Fibroblast of skin of left quadriceps (primary cell): ENCODE data around the gene KLHDC7A.

Experiments
- DNase-seq, 2 experiments: peaks; one replicate each; pipeline ENCODE4 v3.0.0-alpha.2; 2013; ENCODE audit warnings: low read depth in 2 of 2

Gene KLHDC7A

DNA sequence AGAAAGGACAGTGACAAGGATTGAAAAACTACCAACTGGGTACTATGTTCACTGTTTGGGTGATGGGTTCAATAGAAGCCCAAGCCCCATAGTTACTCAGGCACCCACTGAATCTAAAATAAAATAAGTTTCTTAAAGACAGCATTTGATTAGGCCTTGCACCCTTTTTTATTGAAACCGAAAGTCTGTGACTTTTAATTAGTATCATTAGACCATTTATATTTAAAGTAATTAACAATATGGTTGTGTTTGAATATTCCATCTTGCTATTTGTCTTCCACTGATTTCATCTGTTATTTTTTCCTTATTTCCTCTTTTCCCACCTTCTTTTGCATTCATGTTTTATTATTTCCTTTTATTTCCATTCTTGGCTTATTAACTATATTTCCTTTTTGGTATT lies 27.4 kb downstream of the KLHDC7A start:
- no peak for DNase-seq

- DNase-seq = no peak
These were observed 30.6 kb downstream of the KLHDC7A start for GRCh38 chr1:18511149-18511873.

GRCh38 chr1:18511874-18512150 lies 31.1 kb downstream of the KLHDC7A start:
- no peak for DNase-seq

- DNase-seq = no peak
These were observed 32.2 kb downstream of the KLHDC7A start for GRCh38 chr1:18512883-18513282.

DNA sequence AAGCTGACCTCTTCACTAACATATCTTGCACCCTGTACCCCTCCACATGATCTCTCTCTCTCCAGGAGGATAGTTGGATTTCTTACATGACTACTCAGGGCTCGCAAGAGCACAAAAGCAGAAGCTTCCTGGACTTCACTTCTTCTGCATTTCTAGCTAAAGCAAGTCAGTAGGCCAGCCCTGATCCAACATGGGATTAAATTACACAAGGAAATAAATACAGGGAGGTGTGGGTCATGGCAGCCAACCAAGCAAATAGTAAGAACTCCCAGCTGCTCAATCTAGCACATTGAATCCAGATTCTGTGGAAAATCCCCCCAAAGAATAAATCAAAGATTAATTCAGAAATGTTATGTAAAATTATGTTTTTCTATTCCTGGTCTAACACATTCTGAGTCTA lies 33.3 kb downstream of the KLHDC7A start:
- no peak for DNase-seq

GRCh38 chr1:18515120-18515667 lies 34.5 kb downstream of the KLHDC7A start:
- DNase-seq = no peak

- DNase-seq = no peak
These were observed 35.7 kb downstream of the KLHDC7A start for GRCh38 chr1:18516473-18516872.

DNA sequence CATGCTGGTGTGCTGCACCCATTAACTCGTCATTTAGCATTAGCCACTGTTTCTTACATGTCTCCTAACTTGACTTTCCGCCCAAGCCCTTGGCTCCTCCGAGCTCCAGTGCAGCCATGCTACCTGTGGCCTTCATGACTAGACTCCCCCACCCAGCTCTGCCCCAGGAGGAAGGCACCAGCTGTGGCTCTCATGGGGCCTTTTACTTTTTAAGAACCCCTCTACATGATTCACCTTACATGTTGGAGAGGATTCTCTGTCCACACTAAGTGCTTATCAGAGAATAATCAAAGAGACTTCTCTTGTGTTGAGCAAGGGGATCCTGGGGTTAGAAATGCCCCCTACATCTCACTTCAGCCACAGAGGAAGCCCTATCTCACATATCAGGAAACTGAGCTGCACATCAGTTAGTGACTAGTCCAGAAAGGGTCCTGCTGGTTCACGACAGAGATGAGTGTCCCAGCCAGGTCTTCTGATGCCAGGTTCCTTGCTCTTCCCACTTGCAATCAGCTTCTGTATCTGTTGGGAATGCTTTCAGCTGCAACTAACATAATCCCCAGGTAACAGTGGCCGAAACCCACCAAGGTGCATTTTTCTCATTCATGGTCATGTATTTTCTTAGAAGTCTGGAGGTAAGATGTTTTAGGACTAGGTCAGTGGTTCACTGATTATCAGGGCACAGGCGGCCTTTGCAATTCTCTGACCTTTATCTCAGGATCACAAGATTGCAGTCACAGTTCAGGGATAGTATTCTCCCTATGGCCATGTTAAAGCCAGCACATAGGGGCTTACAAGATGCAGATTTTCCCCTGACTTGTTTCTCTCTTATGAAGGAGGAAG lies 45.9 kb downstream of the KLHDC7A start:
- no peak for DNase-seq

DNA sequence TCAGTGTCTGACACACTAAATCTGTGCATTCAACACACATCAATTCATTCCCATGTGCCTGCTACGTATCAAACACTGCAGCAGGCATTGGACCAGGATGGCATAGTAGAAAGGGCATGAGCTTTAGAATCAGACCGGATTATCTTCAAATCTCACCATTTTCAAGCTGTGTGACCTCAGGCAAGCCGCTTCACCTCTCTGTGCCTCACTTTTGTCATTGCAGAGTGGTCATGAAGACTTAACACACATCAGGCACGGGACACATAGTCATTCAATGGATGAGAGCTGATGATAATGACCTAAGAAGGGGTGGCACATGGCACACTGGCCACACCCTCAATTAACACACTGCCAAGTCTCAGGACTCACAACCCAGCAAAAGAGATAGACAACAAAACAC lies 46.8 kb downstream of the KLHDC7A start:
- no peak for DNase-seq

DNA sequence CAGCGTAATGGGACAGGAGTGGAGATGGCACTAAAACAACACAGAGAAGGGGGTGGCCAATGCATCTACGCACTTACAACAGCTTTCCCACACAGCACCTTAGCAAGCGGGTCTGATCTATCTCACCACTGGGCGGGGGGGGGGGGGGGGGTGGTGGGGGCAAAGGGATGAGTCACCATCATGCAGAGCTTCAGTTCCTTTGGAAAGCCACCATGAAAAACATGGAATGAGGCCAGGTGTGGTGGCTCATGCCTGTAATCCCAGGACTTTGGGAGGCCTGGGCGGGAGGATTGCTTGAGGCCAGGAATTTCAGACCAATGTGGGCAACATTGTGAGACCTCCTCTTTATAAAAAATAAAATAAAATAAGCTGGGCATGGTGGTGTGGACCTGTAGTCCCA lies 47.2 kb downstream of the KLHDC7A start:
- no peak for DNase-seq

DNA sequence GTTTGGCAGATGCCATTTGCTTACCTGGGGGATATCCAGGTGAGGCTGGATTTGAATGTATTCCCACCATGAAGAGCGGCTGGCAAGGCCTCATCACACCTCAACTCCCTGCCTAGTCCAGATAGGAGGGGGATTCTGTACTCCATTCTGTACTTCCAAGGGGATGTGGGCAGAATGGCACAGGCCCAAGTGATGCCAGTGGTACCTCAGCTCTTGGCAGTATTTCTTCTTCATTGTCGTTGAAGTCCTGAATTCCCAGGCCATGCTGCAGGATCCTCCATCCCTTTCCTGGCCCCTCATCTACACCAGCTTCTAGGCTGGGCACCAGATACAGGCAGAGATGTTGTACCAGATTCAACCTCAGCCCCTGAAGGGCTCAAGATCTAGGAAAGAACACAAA lies 47.9 kb downstream of the KLHDC7A start:
- no peak for DNase-seq

- DNase-seq = no peak
These were observed 49.0 kb downstream of the KLHDC7A start for GRCh38 chr1:18529714-18530113.

DNA sequence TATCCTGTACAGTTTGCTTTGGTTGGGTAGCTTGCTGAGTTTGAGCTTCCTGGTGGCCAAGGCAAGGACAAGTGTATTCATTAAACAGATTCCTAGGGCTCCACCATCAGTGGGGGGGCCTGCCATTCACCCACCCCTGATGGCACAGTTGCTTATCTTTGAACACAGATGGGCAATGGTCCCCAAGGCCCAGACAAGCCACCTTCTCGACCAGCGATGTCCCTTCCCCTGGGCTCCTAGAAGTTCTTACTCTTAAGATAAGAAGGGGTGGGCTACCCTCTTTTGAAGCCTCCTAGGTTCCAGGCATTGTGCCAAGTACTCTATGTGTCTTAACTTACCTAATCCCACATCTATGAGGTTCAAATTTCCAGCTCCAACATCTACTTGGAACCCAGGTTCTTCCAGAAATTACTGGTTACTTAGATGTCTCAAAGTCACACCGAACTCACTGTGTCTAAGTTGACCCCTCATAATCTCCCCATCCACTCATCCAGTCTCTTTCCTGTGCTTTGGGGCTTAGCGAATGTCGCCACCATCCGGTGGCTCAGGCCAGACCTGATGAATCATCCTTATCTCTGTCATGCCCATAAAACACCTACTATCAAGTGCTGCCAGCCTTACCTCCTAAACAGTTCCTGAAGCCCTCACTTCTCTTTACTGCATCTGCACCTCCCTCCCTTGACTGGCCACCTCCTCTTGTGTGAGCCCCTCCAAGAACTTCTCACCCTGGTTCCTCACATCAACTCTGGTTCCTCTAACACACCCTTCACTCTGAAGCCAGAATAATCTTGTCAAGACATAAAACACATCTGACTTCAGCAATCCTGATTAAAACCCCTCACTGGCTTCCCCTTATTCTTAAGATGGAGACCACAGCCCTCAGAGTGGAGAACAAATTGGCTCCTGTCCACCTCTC lies 50.1 kb downstream of the KLHDC7A start:
- no peak for DNase-seq

GRCh38 chr1:18531503-18531845 lies 50.7 kb downstream of the KLHDC7A start:
- no peak for DNase-seq

DNA sequence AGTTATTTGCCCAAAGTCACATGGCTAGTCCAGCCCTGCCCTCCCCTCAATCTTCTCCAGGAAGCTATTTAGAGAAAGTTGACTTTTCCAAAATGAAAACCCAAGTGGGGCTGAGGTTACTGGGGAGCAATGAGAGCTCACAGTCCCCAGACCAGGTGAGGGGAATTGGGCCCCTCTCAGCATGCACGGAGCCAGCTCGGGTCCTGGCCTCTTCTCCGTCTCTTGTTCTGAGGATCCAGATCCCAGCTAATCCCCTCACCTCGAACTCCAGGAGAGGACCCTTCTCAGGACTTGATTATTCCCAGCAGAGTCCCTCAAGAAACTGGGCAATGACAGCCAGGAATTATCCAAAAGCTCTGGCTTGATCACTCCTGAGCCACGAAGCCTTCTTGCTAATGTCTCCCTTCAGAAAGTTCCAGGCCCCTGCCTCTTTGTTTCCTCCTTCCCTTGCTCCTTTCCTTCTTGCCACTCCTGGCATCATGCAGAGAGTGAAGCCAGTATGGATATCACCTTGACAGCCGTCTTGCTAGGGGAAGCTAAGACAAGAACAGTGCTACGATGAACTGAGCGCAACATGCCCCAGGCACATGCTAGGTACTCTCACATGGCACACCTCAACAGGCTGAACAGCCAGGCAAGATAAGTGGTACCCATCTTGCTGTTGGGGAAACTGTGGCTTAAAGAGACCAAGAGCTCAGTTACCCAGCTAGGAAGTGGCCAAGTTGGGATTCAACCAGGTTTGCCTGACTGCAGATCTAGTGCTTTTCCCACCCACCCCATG lies 51.9 kb downstream of the KLHDC7A start:
- no peak for DNase-seq

DNA sequence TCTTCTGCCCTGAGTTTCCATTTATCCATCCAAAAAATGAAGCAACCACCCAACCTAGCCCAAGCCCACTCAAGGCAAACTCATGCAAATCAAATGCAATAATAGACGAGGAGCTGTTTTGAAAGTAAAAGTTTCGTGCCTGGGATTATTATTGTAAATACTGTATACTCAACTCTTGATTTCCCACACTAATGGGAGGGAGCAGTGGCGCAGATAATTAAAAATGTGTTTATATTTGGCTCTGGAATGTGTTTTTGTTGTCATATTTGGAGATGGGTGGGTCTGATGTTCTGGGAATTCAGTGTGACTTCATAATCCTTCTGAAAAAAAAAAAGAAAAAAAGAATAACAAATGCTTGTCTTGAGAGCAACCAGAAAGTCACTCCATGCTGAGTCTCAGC lies 52.5 kb downstream of the KLHDC7A start:
- no peak for DNase-seq

GRCh38 chr1:18534810-18535205 lies 54.1 kb downstream of the KLHDC7A start:
- no peak for DNase-seq
